ENCODE data around the gene STK11.
"Not testable (repeated sequence)": the region's sequence is repeated elsewhere in the genome, so short reads cannot be mapped to it uniquely, and the experiment has no call there.

Gene STK11

GRCh38 chr19:1206150-1206863 lies 729 bp downstream of the STK11 start:
- DNase-seq (ENCODE audit: extremely low read depth in 1 of 2, low read depth in 1 of 2), result no peak

- DNase-seq (ENCODE audit: extremely low read depth in 1 of 2, low read depth in 1 of 2), result no peak
Observed at GRCh38 chr19:1206864-1207450, 1.4 kb downstream of the STK11 start.

DNA sequence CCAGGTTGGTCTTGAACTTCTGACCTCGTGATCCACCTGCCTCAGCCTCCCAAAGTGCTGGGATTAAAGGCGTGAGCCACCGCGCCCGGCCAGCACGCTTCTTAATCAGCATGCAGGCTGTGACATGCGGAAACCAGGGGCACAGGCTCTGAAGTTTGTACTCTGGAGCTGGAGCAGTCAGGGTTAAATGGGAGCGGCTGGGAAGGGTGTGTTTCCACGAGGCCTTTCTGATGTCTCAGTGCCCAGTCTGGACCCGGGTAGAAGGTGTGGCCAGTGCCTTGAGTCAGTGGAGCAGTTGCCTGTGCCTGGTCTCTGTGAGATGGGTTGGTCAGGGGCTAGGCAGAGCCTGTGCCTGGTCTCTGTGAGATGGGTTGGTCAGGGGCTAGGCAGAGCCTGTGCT lies 3.3 kb downstream of the STK11 start:
- not testable (repeated sequence) for DNase-seq (ENCODE audit: extremely low read depth in 1 of 2, low read depth in 1 of 2)

GRCh38 chr19:1210227-1210538 lies 4.6 kb downstream of the STK11 start:
- no peak for DNase-seq (ENCODE audit: extremely low read depth in 1 of 2, low read depth in 1 of 2)

DNA sequence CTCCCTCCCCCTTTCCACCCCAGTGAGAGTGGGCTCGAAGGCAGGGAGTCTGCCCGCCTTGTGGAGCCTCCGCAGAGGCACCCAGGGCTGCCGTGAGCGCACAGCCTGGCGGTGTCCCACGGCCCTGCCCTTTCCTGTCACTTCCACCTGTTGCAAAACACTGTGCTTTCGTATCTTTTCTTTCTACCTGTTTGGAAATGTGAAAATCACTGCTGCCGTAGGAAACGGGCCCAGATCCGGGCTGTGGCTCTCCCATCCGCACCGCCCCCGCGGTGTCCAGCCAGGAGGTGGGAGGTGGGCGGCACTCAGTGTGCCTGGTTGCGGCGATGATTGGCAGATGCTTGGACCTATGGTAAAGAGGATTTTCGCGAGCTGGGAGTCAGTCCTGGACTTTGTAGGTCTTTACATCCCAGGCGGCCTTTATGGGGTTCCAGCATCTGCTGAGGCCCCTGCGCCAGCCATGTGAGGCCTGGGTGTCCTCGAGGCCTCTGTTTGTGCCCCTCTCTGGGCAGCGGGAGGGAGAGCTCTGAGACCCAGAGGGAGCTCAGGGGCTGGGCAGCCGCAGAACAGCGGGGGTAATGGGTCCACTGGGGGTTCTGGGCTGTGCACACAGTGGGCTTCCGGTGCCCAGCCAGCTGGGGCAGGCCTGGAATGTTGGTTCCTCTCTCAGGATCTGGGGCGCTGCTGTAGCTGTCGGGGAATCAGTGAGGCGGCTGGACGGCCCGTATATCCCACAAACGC lies 6.1 kb downstream of the STK11 start:
- no peak for DNase-seq (ENCODE audit: extremely low read depth in 1 of 2, low read depth in 1 of 2)

DNA sequence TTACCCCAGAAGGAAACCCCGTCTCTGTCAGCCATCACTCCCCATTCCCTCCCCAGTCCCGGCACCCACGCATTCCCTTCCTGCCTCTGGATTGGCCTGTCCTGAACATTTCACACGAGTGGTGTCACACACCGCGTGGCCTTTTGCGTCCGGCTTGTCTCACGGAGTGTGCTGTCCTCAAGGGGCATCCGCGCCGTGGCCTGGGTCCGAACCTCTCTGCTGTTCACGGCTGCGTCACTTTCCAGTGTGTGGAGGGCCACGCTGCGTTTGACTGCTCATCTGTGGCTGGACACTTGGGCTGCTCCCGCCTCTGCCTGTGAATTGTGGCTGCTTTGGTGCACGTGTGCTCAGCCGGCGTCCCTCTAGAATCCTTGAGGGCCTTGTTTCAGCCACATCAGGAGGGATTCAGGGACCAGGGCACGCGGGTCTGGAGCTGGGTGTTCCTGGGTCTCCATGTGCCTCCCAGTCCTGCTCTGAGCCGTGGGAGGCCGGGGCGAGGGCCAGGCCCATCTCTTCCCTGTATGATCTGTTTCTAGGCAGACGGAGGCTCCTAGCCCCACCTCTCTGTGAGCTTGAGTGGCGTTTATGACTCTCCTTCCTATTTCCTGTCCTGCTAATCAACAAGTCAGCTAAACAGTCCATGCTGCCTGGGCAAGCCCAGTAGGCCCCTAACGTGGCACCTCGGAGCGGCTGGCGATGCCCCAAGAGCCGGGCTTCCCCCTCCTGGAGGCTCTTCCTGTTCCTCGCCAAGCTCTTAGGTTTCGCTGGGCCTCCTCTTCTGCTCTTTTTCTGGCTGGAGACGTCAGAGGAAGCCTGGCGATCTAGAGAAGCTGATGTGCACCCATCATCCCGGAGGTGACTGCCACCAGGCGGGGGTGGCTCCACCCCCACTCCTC lies 8.1 kb downstream of the STK11 start:
- no peak for DNase-seq (ENCODE audit: extremely low read depth in 1 of 2, low read depth in 1 of 2)

DNA sequence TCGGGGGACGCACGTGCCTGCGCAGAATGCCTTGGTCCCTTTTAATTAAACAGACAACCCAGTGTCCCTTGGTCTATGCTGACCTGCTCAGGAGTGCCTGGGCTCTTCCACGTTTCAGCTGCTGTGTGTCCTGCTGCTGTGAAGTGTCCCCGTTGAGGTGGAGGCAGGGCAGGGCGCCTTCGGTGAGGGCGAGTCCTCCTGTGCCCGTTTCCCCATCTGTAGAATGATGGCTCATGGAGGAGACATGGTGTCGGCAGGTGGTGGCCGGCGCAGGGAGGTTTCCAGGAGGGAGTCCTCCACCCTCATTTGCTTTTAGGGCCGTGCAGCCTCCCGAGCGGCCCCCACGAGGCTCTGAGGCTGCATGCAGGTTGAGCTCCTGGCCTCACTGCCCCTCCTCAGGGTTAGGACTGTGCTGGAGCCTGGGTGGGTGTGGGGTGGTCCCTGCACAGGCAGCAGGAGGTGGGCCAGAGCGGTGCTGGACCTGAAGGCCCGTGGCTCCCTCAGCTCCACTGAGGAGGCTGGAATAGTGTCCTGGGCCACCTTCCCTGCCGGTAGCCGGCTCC lies 8.8 kb downstream of the STK11 start:
- DNase-seq (ENCODE audit: extremely low read depth in 1 of 2, low read depth in 1 of 2), result no peak

DNA sequence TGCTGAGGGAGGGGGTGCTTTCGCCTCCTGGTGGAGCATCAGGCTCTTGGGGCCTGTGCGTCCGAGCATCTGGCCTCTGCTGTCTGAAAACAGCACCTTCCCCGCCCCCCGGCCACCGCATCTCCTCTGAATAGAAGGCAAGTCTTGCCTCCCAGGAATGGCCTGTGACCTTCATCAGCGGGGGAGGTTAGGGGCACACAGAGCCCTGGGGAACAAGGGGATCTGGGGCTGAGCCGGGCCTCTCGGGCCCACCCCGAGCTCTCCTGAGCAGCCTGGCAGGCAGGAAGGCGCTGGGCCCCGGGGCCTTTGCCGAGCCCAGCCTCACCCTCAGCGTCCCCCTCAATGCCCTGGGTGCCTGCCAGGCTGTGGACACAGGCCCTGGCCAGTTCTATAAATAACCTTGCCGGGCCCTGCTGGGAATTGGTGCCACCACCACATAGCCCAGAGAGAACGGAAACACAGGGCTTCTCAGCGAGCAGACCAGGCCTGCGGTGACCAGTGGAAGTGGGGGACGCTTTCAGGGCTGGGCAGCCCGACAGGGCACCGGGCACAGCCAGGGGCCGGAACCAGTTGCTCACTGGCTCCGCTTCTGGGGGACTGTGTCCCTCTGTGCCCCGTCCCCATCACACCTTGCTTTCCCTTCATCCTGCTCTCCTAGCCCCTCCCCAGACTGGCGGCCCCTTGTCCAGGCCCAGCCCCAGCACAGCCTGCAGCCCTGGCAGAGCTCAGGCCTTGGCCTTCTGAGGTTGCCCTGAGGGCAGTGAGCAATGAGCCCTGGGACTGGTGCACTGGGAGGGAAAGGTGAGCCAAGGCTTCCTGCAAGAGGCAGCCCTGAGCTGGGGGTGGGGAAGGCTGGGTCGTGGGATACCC lies 9.5 kb downstream of the STK11 start:
- no peak for DNase-seq (ENCODE audit: extremely low read depth in 1 of 2, low read depth in 1 of 2)

DNA sequence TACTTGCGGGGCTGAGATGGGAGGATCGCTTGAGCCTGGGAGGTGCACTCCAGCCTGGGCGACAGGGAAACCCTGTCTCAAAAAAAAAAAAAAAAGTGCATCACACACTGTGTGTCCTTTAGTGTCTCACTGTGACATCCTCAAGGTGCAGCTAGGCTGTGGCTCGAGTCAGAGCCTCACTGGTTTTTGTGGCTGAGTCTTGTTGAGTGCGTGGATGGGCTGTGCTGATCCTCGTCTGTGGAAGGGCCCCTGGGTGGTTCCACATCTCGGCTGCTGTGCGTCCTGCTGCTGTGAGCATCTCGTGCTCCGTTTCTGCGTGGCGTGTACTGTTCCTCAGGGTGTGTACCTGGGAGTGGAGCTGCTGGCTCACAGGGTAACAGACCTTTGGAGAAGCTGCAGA lies 11.2 kb downstream of the STK11 start:
- no peak for DNase-seq (ENCODE audit: extremely low read depth in 1 of 2, low read depth in 1 of 2)

DNA sequence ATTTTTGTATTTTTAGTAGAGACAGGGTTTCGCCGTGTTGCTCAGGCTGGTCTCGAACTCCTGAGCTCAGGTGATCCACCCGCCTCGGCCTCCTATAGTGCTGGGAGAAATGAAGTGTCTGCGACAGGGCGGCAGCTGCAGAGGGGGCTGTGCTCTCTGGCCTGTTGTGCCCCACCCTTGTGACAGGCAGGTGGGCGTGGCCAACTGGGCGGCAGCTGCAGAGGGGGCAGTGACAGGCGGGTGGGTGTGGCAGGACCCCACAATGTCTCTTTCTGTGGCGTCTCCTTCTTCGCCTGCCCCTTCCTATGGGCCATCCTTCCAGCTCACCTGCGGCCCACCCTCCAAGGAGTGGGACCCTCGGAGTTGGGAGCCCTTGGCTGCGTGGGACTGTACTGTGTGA lies 11.8 kb downstream of the STK11 start:
- no peak for DNase-seq (ENCODE audit: extremely low read depth in 1 of 2, low read depth in 1 of 2)

DNA sequence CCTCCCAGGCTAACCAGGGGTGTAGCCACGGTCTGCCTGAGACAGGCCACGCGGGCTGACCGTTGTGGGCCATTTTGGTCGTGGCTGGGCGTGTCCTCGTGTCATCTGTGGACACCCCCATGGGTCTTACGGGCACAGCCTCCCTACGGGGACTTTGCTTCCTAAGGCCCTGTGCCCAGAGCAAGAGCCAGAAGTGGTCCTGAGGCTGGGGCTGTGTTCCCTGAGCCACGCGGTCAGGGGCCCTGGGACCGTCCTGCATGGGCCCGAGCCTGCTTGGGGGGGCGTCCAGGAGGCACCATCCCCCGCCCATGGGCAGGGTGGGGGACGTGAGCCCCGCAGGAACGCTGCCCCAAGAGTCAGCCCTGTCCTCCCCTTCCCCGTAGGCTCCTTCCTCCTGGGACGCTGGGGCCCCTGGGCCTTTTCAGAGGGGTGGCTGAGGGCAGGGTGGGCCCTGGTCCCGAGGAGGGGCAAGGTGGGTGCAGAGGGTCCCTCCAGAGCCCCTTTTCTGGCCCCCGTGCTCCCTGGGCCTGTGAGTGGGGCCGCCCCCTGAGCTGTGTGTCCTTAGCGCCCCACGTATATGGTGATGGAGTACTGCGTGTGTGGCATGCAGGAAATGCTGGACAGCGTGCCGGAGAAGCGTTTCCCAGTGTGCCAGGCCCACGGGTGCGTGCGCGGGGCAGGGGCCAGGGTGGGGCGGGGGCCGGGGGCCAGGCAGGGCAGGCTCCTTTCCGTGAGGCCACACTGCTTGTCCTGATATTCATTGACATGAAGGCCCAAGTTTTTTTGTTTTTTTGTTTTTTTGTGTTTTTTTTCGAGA lies 13.4 kb downstream of the STK11 start:
- no peak for DNase-seq (ENCODE audit: extremely low read depth in 1 of 2, low read depth in 1 of 2)

DNA sequence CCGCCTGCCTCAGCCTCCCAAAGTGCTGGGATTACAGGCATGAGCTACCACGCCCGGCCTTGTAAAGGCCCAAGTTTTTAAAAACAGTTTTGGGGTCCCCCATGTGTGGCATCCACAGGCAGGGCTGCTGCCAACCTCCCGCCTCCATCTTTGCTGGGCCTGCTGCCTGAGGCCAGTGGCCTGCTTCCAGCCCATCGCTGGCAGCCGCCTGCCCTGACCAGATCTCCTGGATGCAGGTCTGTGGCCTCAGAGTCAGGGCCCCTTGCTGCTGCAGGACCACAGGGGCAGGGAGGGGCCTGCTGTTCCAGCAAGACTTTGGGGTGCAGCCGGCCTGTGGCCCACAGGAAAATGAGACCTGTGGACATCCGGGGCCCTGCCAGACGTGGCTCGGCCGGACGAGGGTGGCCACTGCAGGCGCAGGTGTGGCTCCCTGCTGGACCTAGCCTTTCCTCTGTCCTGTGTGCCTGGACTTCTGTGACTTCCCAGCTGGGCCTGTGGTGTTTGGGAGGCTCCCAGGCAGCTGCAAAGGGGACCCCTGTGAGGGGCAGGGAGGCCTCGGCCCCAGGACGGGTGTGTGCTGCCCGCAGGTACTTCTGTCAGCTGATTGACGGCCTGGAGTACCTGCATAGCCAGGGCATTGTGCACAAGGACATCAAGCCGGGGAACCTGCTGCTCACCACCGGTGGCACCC lies 14.4 kb downstream of the STK11 start:
- DNase-seq (ENCODE audit: extremely low read depth in 1 of 2, low read depth in 1 of 2), result no peak

DNA sequence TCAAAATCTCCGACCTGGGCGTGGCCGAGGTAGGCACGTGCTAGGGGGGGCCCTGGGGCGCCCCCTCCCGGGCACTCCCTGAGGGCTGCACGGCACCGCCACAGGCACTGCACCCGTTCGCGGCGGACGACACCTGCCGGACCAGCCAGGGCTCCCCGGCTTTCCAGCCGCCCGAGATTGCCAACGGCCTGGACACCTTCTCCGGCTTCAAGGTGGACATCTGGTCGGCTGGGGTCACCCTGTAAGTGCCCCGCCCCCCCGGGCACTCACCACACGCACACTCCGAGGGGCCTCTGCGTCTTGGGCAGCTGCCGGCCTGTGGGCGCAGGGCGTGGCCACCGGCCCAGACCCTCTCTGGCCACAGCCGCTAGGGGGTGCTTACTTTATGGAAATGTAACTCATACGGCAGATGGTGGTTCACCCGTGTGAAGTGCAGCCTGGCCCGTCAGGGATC lies 14.9 kb downstream of the STK11 start:
- DNase-seq (ENCODE audit: extremely low read depth in 1 of 2, low read depth in 1 of 2), result no peak

DNA sequence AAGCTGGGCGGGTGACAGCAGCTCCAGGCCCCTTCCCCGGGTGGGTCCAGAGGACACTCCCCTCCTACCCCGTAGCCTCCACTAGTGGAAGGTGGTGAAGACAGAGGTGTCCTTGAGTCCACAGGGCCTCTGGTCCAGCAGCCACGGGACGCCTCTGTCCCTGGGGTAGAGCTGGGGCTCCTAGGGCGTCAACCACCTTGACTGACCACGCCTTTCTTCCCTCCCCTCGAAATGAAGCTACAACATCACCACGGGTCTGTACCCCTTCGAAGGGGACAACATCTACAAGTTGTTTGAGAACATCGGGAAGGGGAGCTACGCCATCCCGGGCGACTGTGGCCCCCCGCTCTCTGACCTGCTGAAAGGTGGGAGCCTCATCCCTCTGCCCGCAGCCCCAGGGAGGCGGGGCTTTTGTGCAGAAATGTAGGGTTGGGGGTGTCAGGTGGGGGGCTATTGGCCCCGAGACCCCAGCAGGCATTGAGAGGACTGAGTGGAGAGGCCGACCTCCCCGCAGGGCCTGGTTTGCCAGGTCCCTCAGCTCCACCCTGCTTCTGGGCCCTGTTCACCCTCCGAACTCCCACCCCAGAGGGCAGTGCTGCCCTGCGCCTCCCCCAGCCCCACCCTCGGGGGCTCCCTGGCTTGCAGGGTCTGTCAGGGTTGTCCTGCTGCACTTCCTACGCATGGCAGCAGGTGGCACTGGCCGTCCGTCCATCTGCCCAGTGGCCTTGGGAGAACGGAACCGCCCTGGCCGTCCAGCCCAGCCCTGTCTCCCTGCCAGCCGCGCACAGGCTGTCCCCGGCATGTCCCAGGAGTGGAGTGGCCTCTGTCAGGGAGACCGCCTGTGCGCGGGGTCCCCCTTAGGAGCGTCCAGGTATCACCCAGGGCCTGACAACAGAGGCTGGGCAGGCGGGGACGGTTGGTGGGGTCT lies 15.7 kb downstream of the STK11 start:
- DNase-seq (ENCODE audit: extremely low read depth in 1 of 2, low read depth in 1 of 2), result no peak

GRCh38 chr19:1221904-1222255 lies 16.3 kb downstream of the STK11 start:
- no peak for DNase-seq (ENCODE audit: extremely low read depth in 1 of 2, low read depth in 1 of 2)

DNA sequence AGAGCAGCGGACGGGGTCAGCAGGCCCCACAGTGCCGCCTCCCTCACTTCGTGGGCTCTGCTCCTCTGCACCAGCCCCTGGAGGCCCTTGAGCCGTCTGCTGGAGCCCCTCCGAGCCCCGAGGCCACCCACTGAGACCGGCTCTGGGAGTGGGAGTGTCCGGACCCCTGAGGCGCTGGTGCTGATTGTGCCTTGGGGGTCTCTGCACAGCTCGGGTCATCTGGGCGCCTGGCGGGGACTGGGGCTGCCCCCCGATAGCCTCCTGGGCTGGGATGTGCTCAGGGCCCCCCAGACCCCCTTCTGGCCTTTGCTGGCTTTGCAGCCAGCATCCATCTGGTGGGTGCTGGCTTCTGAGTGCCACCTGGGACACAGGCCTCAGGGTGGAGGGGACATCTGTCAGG lies 16.8 kb downstream of the STK11 start:
- no peak for DNase-seq (ENCODE audit: extremely low read depth in 1 of 2, low read depth in 1 of 2)

- DNase-seq (ENCODE audit: extremely low read depth in 1 of 2, low read depth in 1 of 2), result no peak
Observed at GRCh38 chr19:1223018-1223855, 17.7 kb downstream of the STK11 start.
